ENCODE measurements around the gene SLC27A1.

DNA sequence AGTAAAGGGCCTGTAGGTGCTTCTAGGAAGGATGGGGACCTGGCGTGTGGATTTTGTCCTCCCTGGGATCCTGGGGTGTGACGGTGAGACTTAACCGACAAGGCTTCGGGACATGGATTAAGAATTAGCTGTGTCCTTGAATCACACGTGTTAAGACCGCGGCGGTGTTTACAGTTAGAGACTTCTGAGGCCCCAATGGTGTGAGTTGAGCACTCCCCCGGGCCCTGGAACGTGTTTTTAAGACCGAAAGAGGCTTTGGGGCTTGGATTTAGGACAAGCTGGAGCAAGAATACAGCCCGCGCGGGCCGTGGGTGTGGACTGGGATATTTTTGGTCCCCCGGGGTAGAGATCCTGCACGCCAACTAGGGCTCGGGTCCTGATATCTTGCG lies 1.2 kb upstream of the SLC27A1 start:
- TF ChIP-seq, protein P1, sequence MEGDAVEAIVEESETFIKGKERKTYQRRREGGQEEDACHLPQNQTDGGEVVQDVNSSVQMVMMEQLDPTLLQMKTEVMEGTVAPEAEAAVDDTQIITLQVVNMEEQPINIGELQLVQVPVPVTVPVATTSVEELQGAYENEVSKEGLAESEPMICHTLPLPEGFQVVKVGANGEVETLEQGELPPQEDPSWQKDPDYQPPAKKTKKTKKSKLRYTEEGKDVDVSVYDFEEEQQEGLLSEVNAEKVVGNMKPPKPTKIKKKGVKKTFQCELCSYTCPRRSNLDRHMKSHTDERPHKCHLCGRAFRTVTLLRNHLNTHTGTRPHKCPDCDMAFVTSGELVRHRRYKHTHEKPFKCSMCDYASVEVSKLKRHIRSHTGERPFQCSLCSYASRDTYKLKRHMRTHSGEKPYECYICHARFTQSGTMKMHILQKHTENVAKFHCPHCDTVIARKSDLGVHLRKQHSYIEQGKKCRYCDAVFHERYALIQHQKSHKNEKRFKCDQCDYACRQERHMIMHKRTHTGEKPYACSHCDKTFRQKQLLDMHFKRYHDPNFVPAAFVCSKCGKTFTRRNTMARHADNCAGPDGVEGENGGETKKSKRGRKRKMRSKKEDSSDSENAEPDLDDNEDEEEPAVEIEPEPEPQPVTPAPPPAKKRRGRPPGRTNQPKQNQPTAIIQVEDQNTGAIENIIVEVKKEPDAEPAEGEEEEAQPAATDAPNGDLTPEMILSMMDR (IDR thresholded peaks at IDR 0.05) = no peak
- TF ChIP-seq POLR2A (IDR thresholded peaks at IDR 0.05) = peak in 1 of 2 donors; percentile 47
